GM18909 (cell line): ENCODE measurements around the gene WDPCP.
"Not testable (repeated sequence)": the region's sequence is repeated elsewhere in the genome, so short reads cannot be mapped to it uniquely, and the experiment has no call there.

Source experiments
- ATAC-seq: cut with Tn5 transposase; IDR thresholded peaks from one replicate; pipeline ENCODE4 v1.9.1; 2021; ENCODE audit warnings: mild to moderate bottlenecking; ENCODE audit not compliant: unreplicated experiment, poor library complexity

WDPCP gene

GRCh38 chr2:63300835-63301234 is 287.4 kb downstream of the WDPCP start:
- no peak for ATAC-seq

- no peak for ATAC-seq
These were observed 300.3 kb downstream of the WDPCP start for GRCh38 chr2:63287956-63288355.

GRCh38 chr2:63286520-63286919 is 301.8 kb downstream of the WDPCP start:
- not testable (repeated sequence) for ATAC-seq

GRCh38 chr2:63283273-63283672 is 305.0 kb downstream of the WDPCP start:
- ATAC-seq = no peak

- no peak for ATAC-seq
These were observed 315.7 kb downstream of the WDPCP start for GRCh38 chr2:63272560-63272959.

GRCh38 chr2:63270717-63271116 is 317.6 kb downstream of the WDPCP start:
- ATAC-seq = no peak

GRCh38 chr2:63268946-63269345 is 319.3 kb downstream of the WDPCP start:
- no peak for ATAC-seq

- ATAC-seq = no peak
These were observed 327.1 kb downstream of the WDPCP start for GRCh38 chr2:63261137-63261621.

- ATAC-seq = no peak
These were observed 330.8 kb downstream of the WDPCP start for GRCh38 chr2:63257473-63257872.

GRCh38 chr2:63249161-63249560 is 339.1 kb downstream of the WDPCP start:
- ATAC-seq = no peak

GRCh38 chr2:63242747-63243146 is 345.5 kb downstream of the WDPCP start:
- ATAC-seq = no peak

- ATAC-seq = no peak
These were observed 362.2 kb downstream of the WDPCP start for GRCh38 chr2:63225964-63226686.

- ATAC-seq = no peak
These were observed 369.3 kb downstream of the WDPCP start for GRCh38 chr2:63218800-63219526.

GRCh38 chr2:63195310-63195709 is 393.0 kb downstream of the WDPCP start:
- no peak for ATAC-seq

- no peak for ATAC-seq
These were observed 394.1 kb downstream of the WDPCP start for GRCh38 chr2:63194175-63194574.

GRCh38 chr2:63192889-63193774 is 395.1 kb downstream of the WDPCP start:
- ATAC-seq = no peak

- ATAC-seq = no peak
These were observed 395.9 kb downstream of the WDPCP start for GRCh38 chr2:63192169-63192888.

GRCh38 chr2:63189026-63189425 is 399.3 kb downstream of the WDPCP start:
- ATAC-seq = no peak

- no peak for ATAC-seq
These were observed 401.9 kb downstream of the WDPCP start for GRCh38 chr2:63186331-63186730.

- ATAC-seq = no peak
These were observed 425.0 kb downstream of the WDPCP start for GRCh38 chr2:63163161-63163820.
